HEK293 (cell line): ENCODE results near the gene CCSER1.
A peak's percentile ranks its signal among the peaks of the same experiment; 100 is the strongest.

Experiments
- CTCF ChIA-PET: fragments of 350-600 bp; formaldehyde crosslinking; extraction: SDS; loops from one replicate; lab custom pipeline; 2021; ENCODE audit warnings: antibody characterized with exemption; lab: Yijun Ruan, JAX
- POLR2A ChIA-PET: fragments of 300-600 bp; formaldehyde crosslinking; extraction: SDS; loops from one replicate; lab custom pipeline; 2020; ENCODE audit warnings: antibody characterized with exemption, inconsistent platforms; lab: Yijun Ruan, JAX
- H3K27ac ChIP-seq: fragments of 200-500 bp; sonication (Bioruptor generic); 2 replicates; pipeline ENCODE4 v1.5.1; 2014; ENCODE audit warnings: low read depth, low read length, control low read depth, inconsistent platforms; ENCODE audit errors: extremely low read depth
- H3K36me3 ChIP-seq, 2 experiments: fragments of 200-500 bp in 1 of 2; sonication (Bioruptor generic) in 1 of 2; 1 replicate in 1 of 2; 2 replicates in 1 of 2; pipeline ENCODE4 v1.5.1; 2014 to 2017; ENCODE audit warnings: inconsistent platforms in 2 of 2, low read length in 2 of 2; ENCODE audit not compliant: control insufficient read depth in 2 of 2, insufficient read depth in 1 of 2
- H3K4me1 ChIP-seq: fragments of 200-500 bp; sonication (Bioruptor generic); 2 replicates; pipeline ENCODE4 v1.5.1; 2014; ENCODE audit warnings: mild to moderate bottlenecking, low read length, inconsistent platforms; ENCODE audit not compliant: control insufficient read depth, insufficient read depth
- H3K4me3 ChIP-seq: 2 replicates; pipeline ENCODE4 v1.5.1; 2011; ENCODE audit warnings: low read depth, mild to moderate bottlenecking, control low read depth, low read length, moderate library complexity
- H3K9me3 ChIP-seq: fragments of 200-500 bp; sonication (Bioruptor generic); 2 replicates; pipeline ENCODE4 v1.5.1; 2014; ENCODE audit warnings: low read depth, low read length, inconsistent platforms; ENCODE audit not compliant: control insufficient read depth, insufficient read depth
- FEZF1 ChIP-seq: fragments of 450-650 bp; formaldehyde crosslinking; IDR thresholded peaks from 2 replicates; pipeline ENCODE4 v1.5.1; 2016; ENCODE audit warnings: missing biosample characterization, missing genetic modification characterization
- OVOL3 ChIP-seq: fragments of 450-650 bp; formaldehyde crosslinking; IDR thresholded peaks from 2 replicates; pipeline ENCODE4 v1.5.1; 2016; ENCODE audit warnings: missing biosample characterization, missing genetic modification characterization
- SCRT2 ChIP-seq: fragments of 450-650 bp; formaldehyde crosslinking; IDR thresholded peaks from 2 replicates; pipeline ENCODE4 v1.5.1; 2016; ENCODE audit warnings: missing biosample characterization, missing genetic modification characterization
- SP2 ChIP-seq: fragments of 450-650 bp; formaldehyde crosslinking; IDR thresholded peaks from 2 replicates; pipeline ENCODE4 v1.5.1; 2016; ENCODE audit warnings: missing biosample characterization, missing genetic modification characterization
- TCF7L2 ChIP-seq: IDR thresholded peaks from 2 replicates; pipeline ENCODE4 v1.6.1; 2011; ENCODE audit warnings: low read depth, mild to moderate bottlenecking, inconsistent platforms, low read length, moderate library complexity, borderline replicate concordance
- ZBTB17 ChIP-seq: fragments of 450-650 bp; formaldehyde crosslinking; IDR thresholded peaks from 2 replicates; pipeline ENCODE4 v1.5.1; 2016; ENCODE audit warnings: missing biosample characterization, missing genetic modification characterization
- ZBTB8A ChIP-seq: fragments of 450-650 bp; formaldehyde crosslinking; IDR thresholded peaks from 2 replicates; pipeline ENCODE4 v1.5.1; 2016; ENCODE audit warnings: missing biosample characterization, missing genetic modification characterization
- ZFP41 ChIP-seq: fragments of 450-650 bp; formaldehyde crosslinking; IDR thresholded peaks from 2 replicates; pipeline ENCODE4 v1.5.1; 2016; ENCODE audit warnings: missing biosample characterization, missing genetic modification characterization, borderline replicate concordance
- ZNF202 ChIP-seq: fragments of 450-650 bp; formaldehyde crosslinking; IDR thresholded peaks from 2 replicates; pipeline ENCODE4 v1.5.1; 2016; ENCODE audit warnings: missing biosample characterization, missing genetic modification characterization, borderline replicate concordance
- ZNF350 ChIP-seq: fragments of 450-650 bp; formaldehyde crosslinking; IDR thresholded peaks from 2 replicates; pipeline ENCODE4 v1.5.0; 2017; ENCODE audit warnings: missing biosample characterization, mild to moderate bottlenecking, missing genetic modification characterization
- ZNF670 ChIP-seq: fragments of 450-650 bp; formaldehyde crosslinking; IDR thresholded peaks from 2 replicates; pipeline ENCODE4 v1.5.1; 2016; ENCODE audit warnings: missing biosample characterization, missing genetic modification characterization, low read depth
- ZNF677 ChIP-seq: fragments of 450-650 bp; IDR thresholded peaks from 2 replicates; pipeline ENCODE4 v1.5.0; 2018; ENCODE audit warnings: missing biosample characterization, mild to moderate bottlenecking, missing genetic modification characterization, moderate library complexity
- ZNF701 ChIP-seq: fragments of 450-650 bp; formaldehyde crosslinking; IDR thresholded peaks from 2 replicates; pipeline ENCODE4 v1.5.1; 2016; ENCODE audit warnings: missing biosample characterization, missing genetic modification characterization
- ZXDB ChIP-seq: fragments of 450-650 bp; formaldehyde crosslinking; IDR thresholded peaks from 2 replicates; pipeline ENCODE4 v1.5.1; 2016; ENCODE audit warnings: missing biosample characterization, missing genetic modification characterization
- TF ChIP-seq, protein P1 (sequence below): fragments of 450-650 bp; formaldehyde crosslinking; conservative IDR thresholded peaks from 2 replicates; pipeline ENCODE4 v1.5.1; 2016; ENCODE audit warnings: low read depth, missing biosample characterization, missing genetic modification characterization
- TF ChIP-seq, protein P2 (sequence below): fragments of 450-650 bp; IDR thresholded peaks from 2 replicates; pipeline ENCODE4 v1.5.1; 2018; ENCODE audit warnings: missing biosample characterization, mild to moderate bottlenecking, missing genetic modification characterization
- TF ChIP-seq, protein P3 (sequence below): fragments of 450-650 bp; formaldehyde crosslinking; IDR thresholded peaks from 2 replicates; pipeline ENCODE4 v1.5.1; 2017; ENCODE audit warnings: missing biosample characterization, missing genetic modification characterization
- TF ChIP-seq, protein P4 (sequence below): fragments of 450-650 bp; formaldehyde crosslinking; IDR thresholded peaks from 2 replicates; pipeline ENCODE4 v1.5.1; 2016; ENCODE audit warnings: missing biosample characterization, missing genetic modification characterization
- TF ChIP-seq, protein P5 (sequence below): fragments of 450-650 bp; formaldehyde crosslinking; IDR thresholded peaks from 2 replicates; pipeline ENCODE4 v1.5.1; 2016; ENCODE audit warnings: missing biosample characterization, missing genetic modification characterization
- TF ChIP-seq, protein P6 (sequence below): fragments of 450-650 bp; IDR thresholded peaks from 2 replicates; pipeline ENCODE4 v1.5.1; 2018; ENCODE audit warnings: missing biosample characterization, missing genetic modification characterization

CCSER1 gene

DNA sequence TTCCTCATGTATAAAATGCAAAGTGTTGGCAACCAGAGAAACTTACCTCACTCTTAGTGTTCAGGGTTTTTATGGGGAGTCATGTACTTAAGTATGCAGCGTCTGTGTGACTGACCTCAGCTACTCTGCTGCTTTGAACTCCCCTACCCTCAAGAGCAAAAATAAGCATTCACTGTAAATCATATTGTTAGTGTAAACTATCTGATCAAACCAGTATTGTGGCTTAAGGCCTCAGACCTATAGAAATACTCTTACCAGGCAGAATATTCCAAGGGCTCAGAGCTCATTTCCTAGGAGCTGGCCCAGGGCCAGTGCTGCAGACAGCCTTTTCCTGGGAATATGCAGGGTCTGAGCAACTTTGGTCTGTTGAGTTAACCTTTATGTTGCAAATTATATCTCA is 453.1 kb downstream of the CCSER1 start:
- Histone ChIP-seq H3K36me3 (no peaks in the 10 kb centered on the region), H3K4me3 (no peak overlapping the region), H3K4me1 (no peaks in the 10 kb centered on the region), H3K9me3 (no peaks in the 10 kb centered on the region), H3K27ac (no peak overlapping the region)
- peak; percentile 51; the same call in 1 of the 2 replicates for TF ChIP-seq TCF7L2
- TF ChIP-seq, protein P1, sequence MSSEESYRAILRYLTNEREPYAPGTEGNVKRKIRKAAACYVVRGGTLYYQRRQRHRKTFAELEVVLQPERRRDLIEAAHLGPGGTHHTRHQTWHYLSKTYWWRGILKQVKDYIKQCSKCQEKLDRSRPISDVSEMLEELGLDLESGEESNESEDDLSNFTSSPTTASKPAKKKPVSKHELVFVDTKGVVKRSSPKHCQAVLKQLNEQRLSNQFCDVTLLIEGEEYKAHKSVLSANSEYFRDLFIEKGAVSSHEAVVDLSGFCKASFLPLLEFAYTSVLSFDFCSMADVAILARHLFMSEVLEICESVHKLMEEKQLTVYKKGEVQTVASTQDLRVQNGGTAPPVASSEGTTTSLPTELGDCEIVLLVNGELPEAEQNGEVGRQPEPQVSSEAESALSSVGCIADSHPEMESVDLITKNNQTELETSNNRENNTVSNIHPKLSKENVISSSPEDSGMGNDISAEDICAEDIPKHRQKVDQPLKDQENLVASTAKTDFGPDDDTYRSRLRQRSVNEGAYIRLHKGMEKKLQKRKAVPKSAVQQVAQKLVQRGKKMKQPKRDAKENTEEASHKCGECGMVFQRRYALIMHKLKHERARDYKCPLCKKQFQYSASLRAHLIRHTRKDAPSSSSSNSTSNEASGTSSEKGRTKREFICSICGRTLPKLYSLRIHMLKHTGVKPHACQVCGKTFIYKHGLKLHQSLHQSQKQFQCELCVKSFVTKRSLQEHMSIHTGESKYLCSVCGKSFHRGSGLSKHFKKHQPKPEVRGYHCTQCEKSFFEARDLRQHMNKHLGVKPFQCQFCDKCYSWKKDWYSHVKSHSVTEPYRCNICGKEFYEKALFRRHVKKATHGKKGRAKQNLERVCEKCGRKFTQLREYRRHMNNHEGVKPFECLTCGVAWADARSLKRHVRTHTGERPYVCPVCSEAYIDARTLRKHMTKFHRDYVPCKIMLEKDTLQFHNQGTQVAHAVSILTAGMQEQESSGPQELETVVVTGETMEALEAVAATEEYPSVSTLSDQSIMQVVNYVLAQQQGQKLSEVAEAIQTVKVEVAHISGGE, result no peak
- POLR2A ChIA-PET, result no interaction called here
- CTCF ChIA-PET, result no interaction called here

DNA sequence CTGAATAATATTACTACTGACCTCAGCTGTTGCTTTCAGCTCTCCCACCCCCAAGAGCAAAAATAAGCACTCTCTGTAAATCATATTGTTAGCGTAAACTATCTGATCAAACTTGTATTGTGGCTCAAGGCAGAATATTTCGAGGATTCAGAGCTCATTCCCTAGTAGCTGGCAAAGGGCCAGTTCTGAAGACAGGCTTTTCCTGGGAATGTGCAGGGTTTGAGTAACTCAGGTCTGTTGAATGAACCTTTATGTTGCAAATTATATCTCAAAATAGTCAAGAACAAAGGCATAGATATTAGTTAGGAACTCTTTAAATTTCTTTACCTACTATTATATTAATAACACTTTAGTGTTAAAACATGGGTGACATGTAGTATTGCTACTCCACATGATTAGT is 454.9 kb downstream of the CCSER1 start:
- H3K36me3 ChIP-seq, result no peaks in the 10 kb centered on the region
- H3K27ac ChIP-seq, result no peak overlapping the region
- no peak for TF ChIP-seq ZFP41 (tag by site-specific recombination)
- no peak for TF ChIP-seq TCF7L2
- TF ChIP-seq, protein P2, sequence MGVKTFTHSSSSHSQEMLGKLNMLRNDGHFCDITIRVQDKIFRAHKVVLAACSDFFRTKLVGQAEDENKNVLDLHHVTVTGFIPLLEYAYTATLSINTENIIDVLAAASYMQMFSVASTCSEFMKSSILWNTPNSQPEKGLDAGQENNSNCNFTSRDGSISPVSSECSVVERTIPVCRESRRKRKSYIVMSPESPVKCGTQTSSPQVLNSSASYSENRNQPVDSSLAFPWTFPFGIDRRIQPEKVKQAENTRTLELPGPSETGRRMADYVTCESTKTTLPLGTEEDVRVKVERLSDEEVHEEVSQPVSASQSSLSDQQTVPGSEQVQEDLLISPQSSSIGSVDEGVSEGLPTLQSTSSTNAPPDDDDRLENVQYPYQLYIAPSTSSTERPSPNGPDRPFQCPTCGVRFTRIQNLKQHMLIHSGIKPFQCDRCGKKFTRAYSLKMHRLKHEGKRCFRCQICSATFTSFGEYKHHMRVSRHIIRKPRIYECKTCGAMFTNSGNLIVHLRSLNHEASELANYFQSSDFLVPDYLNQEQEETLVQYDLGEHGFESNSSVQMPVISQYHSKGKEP, result no peak
- no peak for TF ChIP-seq ZNF202 (tag by site-specific recombination)
- no peak for TF ChIP-seq ZNF701
- TF ChIP-seq, protein P3, sequence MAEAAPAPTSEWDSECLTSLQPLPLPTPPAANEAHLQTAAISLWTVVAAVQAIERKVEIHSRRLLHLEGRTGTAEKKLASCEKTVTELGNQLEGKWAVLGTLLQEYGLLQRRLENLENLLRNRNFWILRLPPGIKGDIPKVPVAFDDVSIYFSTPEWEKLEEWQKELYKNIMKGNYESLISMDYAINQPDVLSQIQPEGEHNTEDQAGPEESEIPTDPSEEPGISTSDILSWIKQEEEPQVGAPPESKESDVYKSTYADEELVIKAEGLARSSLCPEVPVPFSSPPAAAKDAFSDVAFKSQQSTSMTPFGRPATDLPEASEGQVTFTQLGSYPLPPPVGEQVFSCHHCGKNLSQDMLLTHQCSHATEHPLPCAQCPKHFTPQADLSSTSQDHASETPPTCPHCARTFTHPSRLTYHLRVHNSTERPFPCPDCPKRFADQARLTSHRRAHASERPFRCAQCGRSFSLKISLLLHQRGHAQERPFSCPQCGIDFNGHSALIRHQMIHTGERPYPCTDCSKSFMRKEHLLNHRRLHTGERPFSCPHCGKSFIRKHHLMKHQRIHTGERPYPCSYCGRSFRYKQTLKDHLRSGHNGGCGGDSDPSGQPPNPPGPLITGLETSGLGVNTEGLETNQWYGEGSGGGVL (tag by site-specific recombination), result no peak
- TF ChIP-seq, protein P4, sequence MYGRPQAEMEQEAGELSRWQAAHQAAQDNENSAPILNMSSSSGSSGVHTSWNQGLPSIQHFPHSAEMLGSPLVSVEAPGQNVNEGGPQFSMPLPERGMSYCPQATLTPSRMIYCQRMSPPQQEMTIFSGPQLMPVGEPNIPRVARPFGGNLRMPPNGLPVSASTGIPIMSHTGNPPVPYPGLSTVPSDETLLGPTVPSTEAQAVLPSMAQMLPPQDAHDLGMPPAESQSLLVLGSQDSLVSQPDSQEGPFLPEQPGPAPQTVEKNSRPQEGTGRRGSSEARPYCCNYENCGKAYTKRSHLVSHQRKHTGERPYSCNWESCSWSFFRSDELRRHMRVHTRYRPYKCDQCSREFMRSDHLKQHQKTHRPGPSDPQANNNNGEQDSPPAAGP, result no peak
- TF ChIP-seq SP2 (tag by site-specific recombination), result no peak
- no peak for TF ChIP-seq OVOL3
- TF ChIP-seq FEZF1 (tag by site-specific recombination), result no peak
- no peak for TF ChIP-seq ZNF670 (tag by site-specific recombination)
- TF ChIP-seq ZBTB17 (tag by site-specific recombination), result no peak
- TF ChIP-seq SCRT2, result no peak
- TF ChIP-seq ZXDB (tag by site-specific recombination), result no peak
- TF ChIP-seq ZNF677, result no peak
- TF ChIP-seq, protein P5, sequence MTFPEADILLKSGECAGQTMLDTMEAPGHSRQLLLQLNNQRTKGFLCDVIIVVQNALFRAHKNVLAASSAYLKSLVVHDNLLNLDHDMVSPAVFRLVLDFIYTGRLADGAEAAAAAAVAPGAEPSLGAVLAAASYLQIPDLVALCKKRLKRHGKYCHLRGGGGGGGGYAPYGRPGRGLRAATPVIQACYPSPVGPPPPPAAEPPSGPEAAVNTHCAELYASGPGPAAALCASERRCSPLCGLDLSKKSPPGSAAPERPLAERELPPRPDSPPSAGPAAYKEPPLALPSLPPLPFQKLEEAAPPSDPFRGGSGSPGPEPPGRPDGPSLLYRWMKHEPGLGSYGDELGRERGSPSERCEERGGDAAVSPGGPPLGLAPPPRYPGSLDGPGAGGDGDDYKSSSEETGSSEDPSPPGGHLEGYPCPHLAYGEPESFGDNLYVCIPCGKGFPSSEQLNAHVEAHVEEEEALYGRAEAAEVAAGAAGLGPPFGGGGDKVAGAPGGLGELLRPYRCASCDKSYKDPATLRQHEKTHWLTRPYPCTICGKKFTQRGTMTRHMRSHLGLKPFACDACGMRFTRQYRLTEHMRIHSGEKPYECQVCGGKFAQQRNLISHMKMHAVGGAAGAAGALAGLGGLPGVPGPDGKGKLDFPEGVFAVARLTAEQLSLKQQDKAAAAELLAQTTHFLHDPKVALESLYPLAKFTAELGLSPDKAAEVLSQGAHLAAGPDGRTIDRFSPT (tag by site-specific recombination), result no peak
- TF ChIP-seq ZBTB8A (tag by site-specific recombination), result no peak
- no peak for TF ChIP-seq ZNF350 (tag by site-specific recombination)
- TF ChIP-seq, protein P6, sequence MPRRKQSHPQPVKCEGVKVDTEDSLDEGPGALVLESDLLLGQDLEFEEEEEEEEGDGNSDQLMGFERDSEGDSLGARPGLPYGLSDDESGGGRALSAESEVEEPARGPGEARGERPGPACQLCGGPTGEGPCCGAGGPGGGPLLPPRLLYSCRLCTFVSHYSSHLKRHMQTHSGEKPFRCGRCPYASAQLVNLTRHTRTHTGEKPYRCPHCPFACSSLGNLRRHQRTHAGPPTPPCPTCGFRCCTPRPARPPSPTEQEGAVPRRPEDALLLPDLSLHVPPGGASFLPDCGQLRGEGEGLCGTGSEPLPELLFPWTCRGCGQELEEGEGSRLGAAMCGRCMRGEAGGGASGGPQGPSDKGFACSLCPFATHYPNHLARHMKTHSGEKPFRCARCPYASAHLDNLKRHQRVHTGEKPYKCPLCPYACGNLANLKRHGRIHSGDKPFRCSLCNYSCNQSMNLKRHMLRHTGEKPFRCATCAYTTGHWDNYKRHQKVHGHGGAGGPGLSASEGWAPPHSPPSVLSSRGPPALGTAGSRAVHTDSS (tag by site-specific recombination), result no peak
- ChIA-PET POLR2A (no interaction called here), CTCF (no interaction called here)
- H3K4me3 ChIP-seq, result no peak overlapping the region
- H3K9me3 ChIP-seq, result no peaks in the 10 kb centered on the region
- H3K4me1 ChIP-seq, result no peaks in the 10 kb centered on the region
